Measurements from ENCODE around the gene CLDN9.

The CLDN9 gene

GRCh38 chr16:3012828-3013420, at the start of gene CLDN9:
Gene CLDN9 (plus strand): TSS chr16:3012923. CDS start chr16:3013363, 440 bp downstream.
- no peak for DNase-seq (ENCODE audit: low read depth, low spot score)
- no peak within 1 kb of the TSS for H3K27ac ChIP-seq
- no peaks in the 10 kb centered on the region for H3K36me3 ChIP-seq (ENCODE audit: insufficient read depth, low read length)
- no peak within 1 kb of the TSS for H3K4me3 ChIP-seq
- no peaks in the 10 kb centered on the region for H3K9me3 ChIP-seq (ENCODE audit: low read depth, low read length)
- TF ChIP-seq FOXP2 (optimal IDR thresholded peaks at IDR 0.05; ENCODE audit: control extremely low read depth, extremely low read length, insufficient read depth), result no peak
- TF ChIP-seq EZH2 (IDR thresholded peaks at IDR 0.05), result no peak
- no peak for TF ChIP-seq POLR2AphosphoS5 (IDR thresholded peaks at IDR 0.05; ENCODE audit: borderline replicate concordance, low read depth, low read length)
- H3K9ac ChIP-seq (ENCODE audit: insufficient read length), result no peak within 1 kb of the TSS

GRCh38 chr16:2963074-2963722, 49.5 kb upstream of the CLDN9 start:
- Histone ChIP-seq H3K4me3 (peak overlapping the region; percentile 83), H3K9me3 (ENCODE audit: low read depth, low read length) (no peaks in the 10 kb centered on the region), H3K36me3 (ENCODE audit: insufficient read depth, low read length) (no peaks in the 10 kb centered on the region), H3K27ac (no peak overlapping the region), H3K9ac (ENCODE audit: insufficient read length) (peak overlapping the region; percentile 11)
- TF ChIP-seq POLR2AphosphoS5 (IDR thresholded peaks at IDR 0.05; ENCODE audit: borderline replicate concordance, low read depth, low read length) (no peak), FOXP2 (optimal IDR thresholded peaks at IDR 0.05; ENCODE audit: control extremely low read depth, extremely low read length, insufficient read depth) (no peak)
- no peak for DNase-seq (ENCODE audit: low read depth, low spot score)

- Histone ChIP-seq H3K9me3 (ENCODE audit: low read depth, low read length) (no peaks in the 10 kb centered on the region), H3K9ac (ENCODE audit: insufficient read length) (peak within 1 kb of the TSS; percentile 41), H3K4me3 (peak within 1 kb of the TSS; percentile 83), H3K27ac (no peak within 1 kb of the TSS), H3K36me3 (ENCODE audit: insufficient read depth, low read length) (no peaks in the 10 kb centered on the region)
- no peak for DNase-seq (ENCODE audit: low read depth, low spot score)
- no peak for TF ChIP-seq EZH2 (IDR thresholded peaks at IDR 0.05)
- TF ChIP-seq POLR2AphosphoS5 (IDR thresholded peaks at IDR 0.05; ENCODE audit: borderline replicate concordance, low read depth, low read length), result peak; percentile 21; the same call in 1 of the 2 replicates
Measured at GRCh38 chr16:2963723-2964474, 48.8 kb upstream of the CLDN9 start, which contains the start of gene KREMEN2. Gene KREMEN2 (plus strand): TSS chr16:2964275. CDS start chr16:2964521, 246 bp downstream.

DNA sequence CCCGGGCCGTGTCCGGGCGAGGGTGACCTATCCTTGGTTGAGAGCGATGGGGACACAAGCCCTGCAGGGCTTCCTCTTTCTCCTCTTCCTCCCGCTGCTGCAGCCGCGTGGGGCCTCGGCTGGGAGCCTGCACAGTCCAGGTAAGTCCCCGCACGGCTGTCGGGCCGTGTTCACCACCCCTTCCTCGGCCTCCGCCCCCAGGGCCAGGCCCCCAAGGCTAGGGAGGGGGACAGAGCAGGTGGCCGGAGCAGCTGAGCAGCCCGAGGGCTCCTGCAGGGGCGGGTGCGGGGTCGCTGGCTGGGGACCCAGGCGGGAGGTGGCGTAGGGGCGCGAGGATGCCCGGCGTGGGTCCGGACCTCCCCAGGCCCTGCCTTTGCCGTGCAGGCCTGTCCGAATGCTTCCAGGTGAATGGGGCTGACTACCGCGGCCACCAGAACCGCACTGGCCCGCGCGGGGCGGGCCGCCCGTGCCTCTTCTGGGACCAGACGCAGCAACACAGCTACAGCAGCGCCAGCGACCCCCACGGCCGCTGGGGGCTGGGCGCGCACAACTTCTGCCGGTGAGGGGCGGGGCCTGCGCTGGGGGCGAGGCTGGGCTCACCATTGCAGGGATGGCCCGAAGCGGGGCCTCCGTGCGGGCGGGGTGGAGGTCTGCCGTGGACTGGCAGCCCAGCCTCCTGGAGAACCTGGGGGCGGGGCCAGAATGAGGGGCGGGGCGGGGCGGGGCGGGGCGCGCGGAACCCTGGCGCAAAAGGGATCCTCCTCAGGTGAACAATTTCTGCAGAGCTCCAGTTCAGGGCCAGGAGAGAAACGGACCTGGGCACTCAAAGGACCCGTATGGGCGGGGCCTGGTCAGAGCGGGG, 48.0 kb upstream of the CLDN9 start:
- Histone ChIP-seq H3K9me3 (ENCODE audit: low read depth, low read length) (no peaks in the 10 kb centered on the region), H3K27ac (no peak overlapping the region), H3K36me3 (ENCODE audit: insufficient read depth, low read length) (no peaks in the 10 kb centered on the region), H3K9ac (ENCODE audit: insufficient read length) (peak overlapping the region; percentile 41), H3K4me3 (peak overlapping the region; percentile 83)
- no peak for DNase-seq (ENCODE audit: low read depth, low spot score)
- TF ChIP-seq EZH2 (IDR thresholded peaks at IDR 0.05) (no peak), POLR2AphosphoS5 (IDR thresholded peaks at IDR 0.05; ENCODE audit: borderline replicate concordance, low read depth, low read length) (peak; percentile 27; the same call in 1 of the 2 replicates)

- DNase-seq (ENCODE audit: low read depth, low spot score), result no peak
- Histone ChIP-seq H3K27ac (no peak overlapping the region), H3K36me3 (ENCODE audit: insufficient read depth, low read length) (no peaks in the 10 kb centered on the region; the same call in 1 of the 2 replicates), H3K9me3 (ENCODE audit: low read depth, low read length) (no peaks in the 10 kb centered on the region), H3K9ac (ENCODE audit: insufficient read length) (no peak overlapping the region), H3K4me3 (no peak overlapping the region)
- TF ChIP-seq EZH2 (IDR thresholded peaks at IDR 0.05), result no peak
- TF ChIP-seq FOXP2 (optimal IDR thresholded peaks at IDR 0.05; ENCODE audit: control extremely low read depth, extremely low read length, insufficient read depth), result no peak
- TF ChIP-seq POLR2AphosphoS5 (IDR thresholded peaks at IDR 0.05; ENCODE audit: borderline replicate concordance, low read depth, low read length), result no peak
Measured at GRCh38 chr16:2966043-2966807, 46.5 kb upstream of the CLDN9 start.

- Histone ChIP-seq H3K9ac (ENCODE audit: insufficient read length) (no peak overlapping the region), H3K9me3 (ENCODE audit: low read depth, low read length) (no peaks in the 10 kb centered on the region), H3K4me3 (no peak overlapping the region), H3K36me3 (ENCODE audit: insufficient read depth, low read length) (no peaks in the 10 kb centered on the region; the same call in 1 of the 2 replicates), H3K27ac (no peak overlapping the region)
- no peak for DNase-seq (ENCODE audit: low read depth, low spot score)
- TF ChIP-seq EZH2 (IDR thresholded peaks at IDR 0.05) (no peak), POLR2AphosphoS5 (IDR thresholded peaks at IDR 0.05; ENCODE audit: borderline replicate concordance, low read depth, low read length) (no peak), FOXP2 (optimal IDR thresholded peaks at IDR 0.05; ENCODE audit: control extremely low read depth, extremely low read length, insufficient read depth) (no peak)
Measured at GRCh38 chr16:2966808-2967191, 45.9 kb upstream of the CLDN9 start.

DNA sequence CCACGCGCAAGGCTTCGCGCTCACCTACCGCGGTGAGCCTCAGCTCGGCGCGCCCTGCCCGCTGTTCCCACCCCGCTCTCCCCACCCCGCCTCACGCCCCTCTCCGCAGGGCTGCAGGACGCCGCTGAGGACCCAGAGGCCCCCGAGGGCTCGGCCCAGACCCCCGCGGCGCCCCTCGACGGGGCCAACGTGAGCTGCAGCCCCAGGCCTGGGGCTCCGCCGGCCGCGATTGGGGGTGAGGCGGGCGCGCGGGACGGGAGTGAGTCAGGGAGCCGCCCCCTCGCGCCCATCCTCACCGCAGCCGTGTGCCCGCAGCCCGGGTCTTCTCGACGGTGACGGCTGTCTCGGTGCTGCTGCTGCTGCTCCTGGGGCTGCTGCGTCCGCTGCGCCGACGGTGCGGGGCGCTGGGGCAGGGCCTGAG, 45.5 kb upstream of the CLDN9 start:
- H3K4me3 ChIP-seq, result no peak overlapping the region
- no peak overlapping the region for H3K27ac ChIP-seq
- no peak for TF ChIP-seq EZH2 (IDR thresholded peaks at IDR 0.05)
- TF ChIP-seq POLR2AphosphoS5 (IDR thresholded peaks at IDR 0.05; ENCODE audit: borderline replicate concordance, low read depth, low read length), result no peak
- TF ChIP-seq FOXP2 (optimal IDR thresholded peaks at IDR 0.05; ENCODE audit: control extremely low read depth, extremely low read length, insufficient read depth), result no peak

More for the DNA sequence above, 45.5 kb upstream of the CLDN9 start:
- H3K9me3 ChIP-seq (ENCODE audit: low read depth, low read length), result no peaks in the 10 kb centered on the region
- no peak overlapping the region for H3K9ac ChIP-seq (ENCODE audit: insufficient read length)
- DNase-seq (ENCODE audit: low read depth, low spot score), result no peak
- H3K36me3 ChIP-seq (ENCODE audit: insufficient read depth, low read length), result peaks cover under 1% of the 10 kb centered on the region; the same call in 1 of the 2 replicates
